Measurements from ENCODE around the gene SEC16A.

The SEC16A gene

DNA sequence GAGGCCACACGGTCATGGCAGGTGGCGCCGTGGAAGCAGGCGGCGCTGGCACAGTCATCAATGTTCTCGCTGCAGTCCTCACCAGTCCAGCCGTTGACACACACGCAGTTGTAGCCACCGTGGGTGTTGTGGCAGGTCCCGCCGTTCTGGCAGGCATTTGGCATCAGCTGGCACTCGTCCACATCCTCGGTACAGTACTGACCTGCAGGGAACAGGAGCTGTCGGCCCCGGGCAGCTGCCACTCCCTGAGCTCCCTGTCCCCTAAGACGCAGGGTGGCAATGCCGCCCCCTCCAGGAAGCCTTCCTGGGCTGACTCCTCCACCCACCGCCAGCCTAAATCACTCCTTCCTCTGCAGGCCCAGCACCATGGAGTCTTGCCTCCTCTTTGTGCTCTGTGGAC lies 35.8 kb upstream of the SEC16A start:
- DNase-seq (ENCODE audit: insufficient read length, low spot score), result no peak
- no peak for FAIRE-seq

DNA sequence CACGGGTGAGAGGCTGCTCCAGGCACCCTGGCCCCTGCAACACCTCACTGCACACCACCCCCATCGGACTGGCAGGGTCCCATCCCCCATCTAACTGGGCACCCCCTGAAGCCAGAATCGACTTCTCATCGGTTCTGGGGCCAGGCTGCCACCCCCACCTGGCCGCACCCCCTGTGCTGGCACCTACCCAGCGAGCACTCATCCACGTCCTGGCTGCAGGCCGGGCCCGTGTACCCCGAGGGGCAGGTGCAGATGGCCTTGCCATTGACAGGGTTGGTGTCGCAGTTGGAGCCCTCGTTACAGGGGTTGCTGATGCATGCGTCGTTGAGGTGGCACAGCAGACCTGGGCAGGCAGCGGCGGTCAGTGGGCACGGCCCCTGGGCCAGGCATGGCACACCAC lies 35.1 kb upstream of the SEC16A start:
- FAIRE-seq (no peak), DNase-seq (ENCODE audit: insufficient read length, low spot score) (no peak)

DNA sequence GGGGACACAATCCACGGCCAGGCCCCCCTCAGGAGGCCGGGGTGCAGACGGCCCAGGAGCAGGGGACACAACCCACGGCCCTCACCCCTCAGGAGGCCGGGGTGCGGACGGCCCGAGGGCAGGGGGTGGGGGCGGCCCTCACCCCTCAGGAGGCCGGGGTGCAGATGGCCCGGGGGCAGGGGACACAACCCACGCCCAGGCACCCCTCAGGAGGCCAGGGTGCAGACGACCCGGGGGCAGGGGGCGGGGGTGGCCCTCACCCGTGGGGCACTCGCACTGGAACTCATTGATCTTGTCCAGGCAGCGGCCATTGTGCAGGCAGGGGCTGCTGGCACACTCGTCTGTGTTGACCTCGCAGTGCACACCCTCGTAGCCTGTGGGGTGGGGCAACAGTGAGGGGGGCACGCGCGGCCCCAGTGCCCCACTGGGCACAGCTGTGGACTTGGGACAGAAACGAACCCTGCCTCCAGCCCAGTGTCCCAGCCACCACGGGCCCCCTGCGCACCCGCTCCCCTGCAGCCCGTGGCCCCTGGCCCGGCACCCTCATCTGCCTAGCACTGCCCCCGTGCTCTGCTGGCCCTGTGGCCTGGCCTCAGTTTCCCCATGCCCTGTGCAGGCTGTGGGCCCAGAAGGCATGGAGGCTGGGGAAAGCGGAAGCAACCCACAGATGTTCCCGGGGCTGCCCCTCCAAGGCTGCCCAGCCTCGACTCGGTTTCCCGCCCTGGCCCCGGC lies 34.3 kb upstream of the SEC16A start:
- no peak for FAIRE-seq
- no peak for DNase-seq (ENCODE audit: insufficient read length, low spot score)

DNA sequence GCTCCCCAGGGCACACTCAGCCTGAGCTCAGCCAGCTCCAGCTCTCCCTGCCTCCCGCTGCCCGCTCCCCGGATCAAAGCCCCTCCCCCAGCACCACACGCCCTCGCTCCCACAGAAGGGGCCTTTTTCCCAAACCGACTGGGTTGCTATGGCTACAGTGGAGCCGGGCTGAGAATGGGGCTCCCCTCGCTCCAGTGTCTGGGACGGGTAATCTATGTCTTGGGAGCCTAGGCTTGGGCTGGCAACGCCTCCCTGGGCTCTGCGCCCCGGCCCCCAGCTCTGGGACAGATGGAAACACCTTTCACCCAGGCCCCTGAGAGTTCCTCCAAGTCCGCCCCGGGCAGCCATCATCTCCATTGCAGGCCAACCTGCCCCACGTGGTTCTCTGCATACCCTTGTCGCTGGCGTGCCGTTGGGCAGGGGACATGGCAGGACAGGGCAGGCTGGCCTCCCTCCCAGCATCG lies 33.4 kb upstream of the SEC16A start:
- no peak for FAIRE-seq

DNA sequence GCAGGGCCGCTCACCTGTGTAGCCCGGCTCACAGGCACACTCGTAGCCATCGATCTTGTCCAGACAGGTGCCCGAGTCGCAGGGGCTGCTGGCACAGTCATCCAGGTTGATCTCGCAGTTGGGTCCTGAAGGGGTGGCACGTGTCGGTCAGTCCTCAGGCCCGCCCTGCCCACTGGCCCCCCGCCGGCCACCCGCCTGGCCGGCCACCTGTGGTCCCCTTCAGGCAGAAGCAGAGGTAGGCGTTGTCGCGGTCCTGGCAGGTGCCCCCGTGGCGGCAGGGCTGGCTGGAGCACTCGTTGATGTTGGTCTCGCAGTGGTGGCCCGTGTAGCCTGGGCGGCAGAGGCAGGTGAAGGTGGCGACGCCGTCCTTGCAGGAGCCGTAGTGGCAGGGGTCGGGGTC lies 32.4 kb upstream of the SEC16A start:
- FAIRE-seq (no peak), DNase-seq (ENCODE audit: insufficient read length, low spot score) (no peak)

More for the DNA sequence above, 33.4 kb upstream of the SEC16A start:
- no peak for DNase-seq (ENCODE audit: insufficient read length, low spot score)

DNA sequence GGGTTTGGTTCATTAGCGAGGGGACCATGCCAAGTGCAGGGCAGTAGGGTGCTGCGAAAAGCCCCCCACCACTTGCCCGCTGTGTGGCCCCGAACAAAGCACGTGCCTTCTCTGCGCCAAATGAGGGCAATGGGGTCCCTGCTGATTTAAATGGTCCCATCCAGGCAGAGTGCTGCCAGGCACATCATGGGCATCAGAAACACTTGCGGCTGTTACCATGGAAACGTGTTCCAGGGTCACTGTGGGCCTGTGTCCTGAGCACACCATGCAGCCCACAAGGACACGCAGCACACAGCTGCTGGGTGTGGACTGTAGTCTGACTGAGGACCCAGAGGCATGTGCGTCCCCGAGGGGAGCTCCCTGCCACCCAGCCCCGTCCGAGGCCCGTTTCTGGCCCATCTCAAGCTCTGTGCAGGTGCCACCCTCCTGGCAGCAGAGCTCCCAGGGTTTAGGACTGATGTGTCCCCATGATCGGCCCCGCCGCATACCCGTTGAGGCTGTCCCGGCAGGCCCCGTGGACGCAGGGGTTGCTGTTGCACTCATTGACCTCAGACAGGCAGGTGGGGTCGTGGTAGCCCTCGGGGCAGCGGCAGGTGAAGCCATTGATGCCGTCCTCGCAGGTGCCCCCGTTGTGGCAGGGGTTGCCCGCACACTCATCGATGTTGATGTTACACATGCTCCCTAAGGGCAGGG lies 31.3 kb upstream of the SEC16A start:
- no peak for FAIRE-seq
- DNase-seq (ENCODE audit: insufficient read length, low spot score), result no peak

DNA sequence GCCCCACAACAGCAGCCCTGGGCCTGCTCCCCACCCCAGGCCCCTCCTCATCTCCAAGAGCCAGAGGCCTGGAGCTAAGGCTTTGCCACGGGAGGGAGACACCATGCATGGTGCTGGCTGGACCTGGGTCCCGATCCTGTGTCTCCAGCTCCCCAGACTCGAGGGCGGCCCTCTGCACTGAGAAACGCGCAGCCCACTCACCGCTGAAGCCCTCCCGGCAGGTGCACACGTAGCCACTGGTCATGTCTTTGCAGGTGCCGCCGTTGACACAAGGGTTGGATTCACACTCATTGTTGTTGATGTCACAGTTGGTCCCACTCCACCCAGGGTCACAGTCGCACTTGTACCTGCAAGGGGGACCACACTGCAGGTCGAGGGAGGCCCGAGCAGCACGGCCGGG lies 30.4 kb upstream of the SEC16A start:
- FAIRE-seq (no peak), DNase-seq (ENCODE audit: insufficient read length, low spot score) (no peak)

DNA sequence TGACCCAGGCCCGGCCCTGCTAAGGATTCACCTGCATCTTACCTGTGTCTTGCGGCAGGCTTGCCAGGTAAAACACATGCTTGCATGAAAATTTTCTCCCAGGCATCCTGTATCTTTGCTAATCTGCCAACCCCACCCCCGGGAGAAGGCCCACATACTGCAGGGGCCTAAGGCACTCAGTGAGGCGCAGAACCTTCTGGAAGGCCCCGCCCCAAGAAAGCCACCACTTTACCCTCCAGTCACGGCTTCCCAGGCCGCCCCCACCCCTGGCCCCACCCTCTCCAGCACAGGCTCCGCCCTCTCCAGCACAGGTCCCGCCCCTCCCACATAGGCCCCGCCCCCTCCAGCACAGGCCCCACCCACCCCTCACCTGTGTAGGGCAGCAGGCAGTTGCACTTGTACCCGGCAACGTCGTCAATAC lies 29.8 kb upstream of the SEC16A start:
- no peak for DNase-seq (ENCODE audit: insufficient read length, low spot score)
- FAIRE-seq, result no peak

DNA sequence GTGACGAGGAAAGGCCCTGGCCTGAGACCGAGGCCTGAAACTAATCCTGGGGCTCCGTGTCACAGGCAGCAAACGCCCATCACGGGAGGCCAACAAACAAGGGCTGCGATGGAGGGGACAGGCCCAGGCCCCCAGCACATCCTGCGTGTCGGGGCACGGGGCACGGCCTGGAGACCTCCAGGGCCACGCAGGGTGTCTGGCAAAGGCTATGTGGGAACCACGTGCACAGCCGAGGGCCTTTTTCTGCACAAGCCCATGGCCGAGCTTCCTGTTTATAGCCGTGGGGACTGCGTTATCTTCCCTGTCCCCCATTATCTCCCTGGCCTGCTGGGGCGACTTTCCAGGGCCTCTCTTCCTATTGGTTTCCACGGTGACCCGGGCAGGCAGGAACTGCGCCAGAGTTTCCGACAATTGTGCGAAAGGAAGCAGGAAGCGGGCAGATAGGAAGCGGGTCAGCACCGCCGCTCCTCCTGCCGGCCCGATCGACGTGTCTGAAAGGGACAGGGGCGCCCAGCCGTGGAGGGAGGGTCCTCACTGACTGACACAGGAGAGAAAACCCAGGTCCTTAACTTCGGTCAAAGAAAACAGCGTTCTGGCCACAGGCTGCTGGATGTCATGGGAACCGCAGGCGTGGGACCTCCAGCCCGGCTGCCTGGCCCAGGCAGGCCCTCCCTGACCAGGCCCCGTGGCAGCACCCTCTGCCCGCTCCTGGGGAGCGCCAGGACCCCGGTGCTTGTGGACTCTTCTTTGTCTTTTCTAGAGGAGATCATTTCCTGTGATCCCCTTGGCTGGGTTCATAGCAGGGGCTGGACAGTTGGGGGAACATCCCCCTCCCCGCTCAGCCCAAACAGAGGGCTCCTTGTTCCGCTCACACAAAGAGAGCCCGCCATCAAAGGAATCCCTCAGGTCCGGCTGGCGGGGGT lies 29.1 kb upstream of the SEC16A start:
- DNase-seq (ENCODE audit: insufficient read length, low spot score), result no peak

DNA sequence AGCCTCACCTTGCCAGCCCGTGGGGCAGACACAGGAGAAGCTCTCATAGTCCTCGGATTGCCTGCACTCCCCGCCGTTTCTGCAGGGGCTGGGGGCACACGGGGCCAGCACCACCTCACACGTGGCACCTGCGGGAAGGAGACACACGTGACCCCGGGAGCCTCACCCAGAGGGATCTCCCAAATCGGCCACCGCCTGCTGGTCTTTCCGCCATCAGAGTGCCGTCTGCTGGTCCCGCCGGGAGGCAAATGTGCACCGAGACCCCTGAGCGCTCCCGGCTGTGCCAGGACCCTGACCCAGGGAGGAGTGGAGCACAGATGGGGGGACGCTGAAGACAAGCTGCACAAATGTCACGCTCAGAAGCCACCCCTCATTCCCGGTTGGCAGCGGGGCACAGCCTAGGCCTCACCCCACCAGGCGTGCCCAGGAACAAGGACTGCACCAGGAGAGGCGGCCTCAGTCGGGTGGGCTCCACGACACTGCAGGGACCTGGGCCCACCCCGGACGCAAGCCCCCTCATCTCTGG lies 28.4 kb upstream of the SEC16A start:
- DNase-seq (ENCODE audit: insufficient read length, low spot score), result no peak
- no peak for FAIRE-seq

More for the DNA sequence above, 29.1 kb upstream of the SEC16A start:
- FAIRE-seq, result no peak

DNA sequence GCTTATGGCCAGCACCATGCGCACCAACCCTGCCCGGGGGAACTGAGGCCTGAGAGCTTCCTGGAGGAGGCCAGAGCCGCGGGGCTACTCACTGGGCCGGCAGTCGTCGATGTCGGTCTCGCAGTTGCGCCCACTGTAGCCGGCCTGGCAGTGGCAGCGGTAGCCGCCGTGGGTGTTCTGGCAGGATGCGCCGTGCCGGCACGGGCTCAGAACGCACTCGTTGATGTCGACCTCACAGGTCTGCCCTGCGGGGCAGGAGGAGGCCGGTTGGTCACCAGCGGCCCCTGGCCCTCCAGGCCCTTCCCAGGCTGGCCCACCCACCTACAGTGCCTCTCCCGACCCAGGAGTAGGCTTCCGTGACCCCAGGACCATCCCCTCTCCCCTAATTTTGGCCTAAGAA lies 27.7 kb upstream of the SEC16A start:
- DNase-seq (ENCODE audit: insufficient read length, low spot score) (no peak), FAIRE-seq (no peak)

DNA sequence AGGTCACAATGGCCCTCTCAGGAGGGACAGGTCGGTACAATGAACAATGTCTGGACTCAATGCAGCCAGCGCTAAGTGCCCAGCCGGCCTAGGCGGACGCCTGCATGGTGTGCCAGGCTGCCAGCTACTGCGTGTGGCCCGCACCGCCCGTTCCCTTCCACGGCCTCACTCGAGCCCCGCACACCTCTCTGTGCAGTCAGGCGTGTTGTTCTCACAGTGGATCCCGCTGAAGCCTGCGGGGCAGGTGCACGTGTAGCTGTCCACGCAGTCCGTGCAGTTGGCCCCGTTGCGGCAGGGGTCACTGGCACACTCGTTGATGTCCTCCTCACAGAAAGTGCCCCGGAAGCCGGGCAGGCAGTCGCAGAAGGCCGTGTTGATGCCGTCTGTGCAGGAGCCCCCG lies 26.7 kb upstream of the SEC16A start:
- FAIRE-seq (no peak), DNase-seq (ENCODE audit: insufficient read length, low spot score) (no peak)

DNA sequence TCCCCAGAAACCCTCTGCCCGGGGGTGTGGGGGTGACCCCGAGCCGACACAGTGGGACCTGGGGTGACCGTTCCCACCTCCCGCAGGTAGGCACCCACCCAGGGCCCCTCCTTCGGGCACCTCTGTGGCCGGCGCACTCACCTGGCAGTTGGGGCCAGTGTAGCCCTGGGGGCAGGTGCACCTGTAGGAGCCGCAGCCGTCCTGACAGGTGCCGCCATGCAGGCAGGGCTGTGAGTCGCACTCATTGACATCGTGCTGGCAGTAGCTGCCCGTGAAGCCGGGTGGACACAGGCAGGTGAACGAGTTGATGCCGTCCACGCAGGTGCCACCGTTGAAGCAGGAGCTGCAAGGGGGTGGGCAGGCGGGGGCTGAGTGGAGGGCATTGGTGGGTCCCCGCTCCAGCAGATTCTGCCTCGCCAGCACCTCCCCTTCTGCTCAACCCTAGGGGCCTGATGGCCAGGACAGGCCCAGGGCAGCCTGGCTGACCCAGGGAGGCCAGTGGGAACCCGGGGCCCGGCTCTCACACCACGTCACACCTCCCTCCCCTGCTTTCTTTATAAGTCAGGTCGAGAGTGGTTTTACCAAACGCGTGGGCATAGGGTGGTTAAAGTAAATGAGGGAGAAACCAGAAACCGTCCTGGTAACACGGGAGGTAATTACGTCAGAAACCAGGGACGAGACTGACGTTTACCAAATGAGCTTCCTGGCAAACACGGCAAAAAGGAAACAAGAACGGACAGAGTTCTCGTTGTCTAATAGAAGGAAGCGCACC lies 26.1 kb upstream of the SEC16A start:
- FAIRE-seq (no peak), DNase-seq (ENCODE audit: insufficient read length, low spot score) (no peak)

DNA sequence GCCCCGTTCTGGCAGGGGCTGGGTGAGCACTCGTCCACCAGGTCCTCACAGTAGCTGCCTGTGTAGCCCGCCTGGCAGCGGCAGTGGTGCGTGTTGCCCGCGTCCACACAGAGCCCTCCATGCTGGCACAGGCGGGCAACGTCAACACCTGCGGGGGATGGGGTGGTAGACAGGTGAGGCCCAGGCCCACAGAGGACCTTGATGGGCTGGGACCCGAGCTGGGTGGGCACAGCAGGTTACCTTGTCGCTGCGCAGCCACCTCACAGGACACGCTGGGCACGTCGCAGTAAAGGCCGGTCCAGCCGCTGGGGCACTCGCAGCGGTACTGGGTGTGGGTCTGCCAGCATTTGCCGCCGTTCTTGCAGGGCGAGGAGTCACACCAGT lies 25.1 kb upstream of the SEC16A start:
- DNase-seq (ENCODE audit: insufficient read length, low spot score), result no peak
- FAIRE-seq, result no peak

DNA sequence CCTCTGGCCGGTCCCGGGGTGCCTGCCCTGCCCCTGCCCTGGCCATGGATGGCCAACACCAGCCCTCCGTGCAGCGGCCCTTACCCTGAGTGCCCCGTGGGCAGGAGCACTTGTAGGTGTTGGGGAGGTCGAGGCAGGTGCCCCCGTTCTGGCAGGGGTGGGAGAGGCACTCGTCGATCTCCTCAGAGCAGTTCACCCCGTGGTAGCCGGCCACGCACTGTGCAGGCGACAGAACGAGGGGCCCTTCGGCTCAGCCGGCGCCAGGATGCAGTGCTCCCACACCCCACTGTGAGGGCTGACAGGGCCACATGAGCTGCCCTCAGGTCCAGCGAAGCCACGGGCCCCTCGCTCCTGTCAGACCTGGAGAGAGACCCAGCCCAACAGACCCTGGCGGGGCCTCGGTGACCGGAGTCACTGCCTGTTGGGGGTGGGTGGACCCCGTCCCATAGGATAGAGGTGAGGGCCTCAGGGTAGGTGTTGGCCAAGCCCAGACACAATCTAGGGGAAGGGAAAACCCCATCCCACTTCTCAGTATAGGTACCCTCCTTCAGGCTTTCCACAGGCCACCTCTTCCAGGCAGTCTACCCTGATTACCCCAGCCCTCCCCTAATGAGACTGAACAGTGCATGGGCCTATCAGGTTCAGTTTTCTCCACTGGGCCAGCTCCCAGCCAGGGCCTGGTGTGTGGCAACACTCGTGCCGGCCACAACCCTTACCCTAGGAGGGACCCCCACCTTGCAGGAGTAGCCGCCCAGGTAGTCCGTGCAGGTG lies 24.6 kb upstream of the SEC16A start:
- FAIRE-seq (no peak), DNase-seq (ENCODE audit: insufficient read length, low spot score) (no peak)

DNA sequence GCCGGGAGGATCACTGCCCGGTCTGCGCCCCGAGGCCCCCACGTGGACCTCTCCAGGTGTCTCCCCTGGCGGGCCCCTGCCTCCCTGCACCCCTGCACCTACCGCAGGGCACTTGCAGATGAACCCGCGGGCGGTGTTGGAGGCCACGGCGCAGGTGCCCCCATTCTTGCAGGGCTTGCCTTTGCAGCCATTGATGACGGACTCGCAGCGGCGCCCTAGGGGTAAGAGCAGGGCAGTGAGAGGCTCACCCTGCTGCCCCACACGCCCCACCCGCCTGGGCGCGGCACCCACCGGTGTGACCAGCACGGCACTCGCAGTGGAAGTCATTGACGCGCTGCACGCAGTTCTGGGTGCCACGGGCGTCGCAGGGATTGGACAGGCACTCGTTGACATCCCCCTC lies 23.6 kb upstream of the SEC16A start:
- no peak for FAIRE-seq
- no peak for DNase-seq (ENCODE audit: insufficient read length, low spot score)

DNA sequence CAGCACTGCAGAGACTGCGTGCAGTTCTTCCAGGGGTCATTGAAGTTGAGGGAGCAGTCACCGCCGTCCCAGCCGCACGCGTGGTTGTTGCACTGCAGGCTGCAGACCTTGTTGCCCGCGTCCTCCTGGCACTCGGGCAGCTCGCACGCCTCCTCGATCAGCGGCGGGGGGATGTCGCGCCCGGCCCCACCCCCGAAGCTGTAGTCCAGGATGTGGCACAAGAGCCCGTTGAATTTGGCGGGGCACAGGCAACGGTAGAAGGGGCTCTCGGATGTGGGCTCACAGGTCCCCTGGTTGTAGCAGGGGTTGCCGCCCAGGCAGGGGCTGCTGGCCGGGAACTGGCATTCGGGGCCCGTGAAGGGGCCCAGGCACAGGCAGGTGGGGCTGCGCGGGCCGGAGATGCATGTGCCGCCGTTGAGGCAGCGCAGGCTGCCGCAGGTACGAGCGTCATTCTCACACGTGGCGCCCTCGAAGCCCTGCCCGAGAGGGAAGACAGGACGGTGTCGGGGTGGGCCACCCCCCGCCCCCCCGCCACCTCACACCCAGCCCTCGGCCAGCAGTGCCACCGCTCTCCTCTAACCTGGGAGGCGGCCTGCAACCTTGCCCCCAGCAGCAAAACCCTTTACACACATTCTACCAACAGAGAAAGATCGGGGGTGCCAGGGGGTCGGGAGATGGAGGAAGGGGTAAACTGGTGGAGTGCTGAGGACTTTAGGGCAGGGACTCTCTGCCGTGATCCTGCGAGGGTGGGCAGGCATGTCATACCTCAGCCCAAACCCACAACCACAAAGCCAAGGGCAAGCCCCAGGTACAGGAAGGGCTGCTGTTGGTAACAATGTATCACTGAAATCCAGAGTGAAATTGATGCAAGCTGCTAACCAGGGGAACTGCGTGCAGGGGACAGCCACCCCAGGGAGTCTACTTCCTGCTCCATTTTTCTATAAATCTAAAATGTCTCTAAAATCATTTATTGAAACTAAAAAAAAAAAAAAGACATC lies 22.9 kb upstream of the SEC16A start:
- DNase-seq (ENCODE audit: insufficient read length, low spot score) (no peak), FAIRE-seq (no peak)

All from GM19239 (cell line).